ENCODE measurements around the gene HBS1L.
"Not testable (repeated sequence)": the region's sequence is repeated elsewhere in the genome, so short reads cannot be mapped to it uniquely, and the experiment has no call there.

The HBS1L gene

DNA sequence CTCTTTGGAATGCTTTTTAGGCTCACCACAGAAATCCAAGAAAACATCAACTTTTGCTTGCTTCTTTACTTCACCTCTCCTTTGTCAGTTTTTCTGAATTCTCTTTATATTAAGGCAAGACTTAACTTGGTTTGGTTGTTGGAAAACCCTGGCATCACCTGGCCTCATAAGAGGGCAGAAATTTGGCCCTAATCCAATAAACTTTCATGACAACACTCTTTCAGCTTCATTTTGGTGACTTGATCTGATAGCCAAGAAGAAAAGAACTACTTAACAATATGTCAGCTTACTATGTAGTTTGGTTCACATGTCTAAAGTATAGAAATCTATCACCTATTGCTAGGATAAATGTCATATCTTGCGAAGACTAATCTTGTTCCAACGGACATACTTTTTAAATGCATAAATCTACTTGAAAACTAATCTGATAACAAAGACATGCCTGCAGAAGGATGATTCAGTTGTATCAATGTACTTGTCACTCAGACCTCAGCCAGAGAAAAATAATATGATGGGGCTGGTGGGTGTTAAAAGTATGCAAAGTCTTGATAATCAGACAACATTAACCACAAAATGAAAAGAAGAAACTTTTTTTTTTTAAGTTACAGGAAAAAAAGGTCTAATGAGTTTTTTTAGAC is 19.3 kb upstream of the HBS1L start:
- no peak for DNase-seq (ENCODE audit: low spot score)

DNA sequence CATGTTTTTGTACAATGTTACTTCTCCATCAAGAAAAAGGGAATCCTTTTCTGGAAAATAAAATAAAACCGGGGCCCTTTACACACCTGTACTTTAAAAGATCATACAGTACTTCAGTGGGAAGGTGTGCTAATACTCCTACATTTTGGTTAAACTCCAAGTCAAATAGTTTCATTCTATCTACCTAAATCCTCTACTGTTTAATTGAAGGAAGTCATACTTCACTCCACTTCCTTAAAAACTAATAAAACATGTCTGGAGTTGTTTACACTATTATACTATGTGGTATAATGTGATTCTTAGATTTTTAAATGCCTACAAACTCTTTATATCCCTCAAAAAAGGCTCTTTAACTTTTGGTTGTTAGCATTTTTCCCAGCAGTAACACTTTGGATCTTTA is 18.6 kb upstream of the HBS1L start:
- no peak for DNase-seq (ENCODE audit: low spot score)

DNA sequence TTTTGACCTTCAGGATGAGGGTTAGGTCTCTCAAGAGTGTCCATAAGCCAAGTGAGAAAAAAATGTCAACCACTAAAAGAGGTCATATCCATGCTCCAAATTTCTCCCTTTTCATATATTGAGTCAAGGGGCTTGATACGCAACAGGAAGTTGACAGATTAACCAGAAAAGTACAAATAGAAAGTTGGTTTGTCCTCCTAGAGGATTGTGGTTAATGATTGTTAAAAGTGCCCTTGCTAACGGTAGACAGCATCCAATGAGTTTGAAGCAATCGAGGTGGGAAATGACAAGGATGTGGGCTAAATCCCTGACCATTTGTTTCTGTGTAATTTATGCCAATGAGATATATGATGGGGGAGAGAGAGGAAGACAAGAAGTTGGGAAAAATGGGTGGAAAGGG is 18.1 kb upstream of the HBS1L start:
- no peak for DNase-seq (ENCODE audit: low spot score)

DNA sequence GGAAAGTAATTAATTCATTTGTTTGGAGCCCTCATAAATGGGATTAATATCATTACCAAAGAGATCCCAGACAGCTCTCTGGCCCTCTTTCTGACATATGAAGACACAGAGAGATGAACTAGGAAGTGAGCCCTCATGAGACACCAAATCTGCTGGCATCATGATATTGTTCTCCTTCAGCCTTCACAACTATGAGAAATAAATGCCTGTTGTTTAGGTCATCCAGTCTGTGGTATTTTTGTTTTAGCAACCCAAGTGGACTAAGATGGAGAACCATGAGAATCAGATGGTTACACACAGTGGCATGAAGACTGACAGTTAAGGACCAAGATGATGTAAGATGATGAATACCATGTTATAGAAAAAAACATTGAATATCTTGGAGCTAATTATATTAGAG is 16.9 kb upstream of the HBS1L start:
- no peak for DNase-seq (ENCODE audit: low spot score)

DNA sequence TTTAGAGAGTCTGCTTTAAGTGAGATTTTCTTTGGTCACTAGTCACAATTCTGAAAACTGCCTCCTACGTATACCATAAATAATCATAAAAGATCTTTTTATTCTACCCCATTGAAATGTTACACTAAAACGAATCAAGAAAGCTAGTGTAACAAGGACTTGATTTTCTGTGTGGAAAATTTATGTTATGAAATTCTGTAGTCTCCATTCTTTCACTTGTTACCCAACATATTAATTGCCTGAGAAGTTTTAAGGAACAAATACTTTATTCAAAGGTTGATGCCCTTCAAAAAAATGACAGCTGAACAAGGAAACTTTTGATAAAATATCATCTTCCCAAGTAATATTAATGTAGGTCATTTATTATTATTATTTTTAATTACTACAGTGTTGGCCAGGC is 13.3 kb upstream of the HBS1L start:
- no peak for DNase-seq (ENCODE audit: low spot score)

DNA sequence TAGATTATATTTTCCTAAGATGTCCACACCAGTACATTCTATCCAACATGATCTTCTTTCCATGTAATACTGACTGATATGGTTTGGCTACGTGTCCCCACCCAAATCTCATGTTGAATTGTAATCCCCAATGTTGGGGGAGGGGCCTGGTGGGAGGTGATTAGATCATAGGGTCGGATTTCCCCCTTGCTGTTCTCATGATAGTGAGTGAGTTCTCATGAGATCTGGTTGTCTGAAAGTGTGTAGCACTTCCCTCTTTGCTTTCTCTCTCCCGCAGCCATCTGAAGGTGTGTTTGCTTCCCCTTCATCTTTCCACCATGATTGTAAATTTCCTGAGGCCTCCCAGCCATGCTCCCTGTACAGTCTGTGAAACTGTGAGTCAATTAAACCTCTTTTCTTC is 12.2 kb upstream of the HBS1L start:
- no peak for DNase-seq (ENCODE audit: low spot score)

DNA sequence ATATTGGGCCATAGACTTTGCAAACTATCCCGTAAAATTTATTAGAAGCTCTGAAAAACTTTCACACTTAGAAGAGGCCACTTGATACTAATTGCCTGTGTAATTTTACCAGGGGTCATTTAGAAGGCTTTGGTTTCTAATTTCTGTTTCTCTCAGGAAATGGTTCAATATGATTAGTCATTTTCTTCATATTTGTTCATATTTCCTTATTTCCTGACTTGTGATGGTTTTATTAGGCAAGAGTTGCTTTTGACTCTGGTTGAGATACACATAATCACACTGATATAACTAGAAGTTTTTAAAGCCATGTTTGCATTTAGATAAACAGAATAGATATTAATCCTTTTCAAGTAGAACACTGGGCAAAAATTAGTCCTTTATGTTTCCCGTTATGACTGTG is 11.8 kb upstream of the HBS1L start:
- DNase-seq (ENCODE audit: low spot score), result no peak

DNA sequence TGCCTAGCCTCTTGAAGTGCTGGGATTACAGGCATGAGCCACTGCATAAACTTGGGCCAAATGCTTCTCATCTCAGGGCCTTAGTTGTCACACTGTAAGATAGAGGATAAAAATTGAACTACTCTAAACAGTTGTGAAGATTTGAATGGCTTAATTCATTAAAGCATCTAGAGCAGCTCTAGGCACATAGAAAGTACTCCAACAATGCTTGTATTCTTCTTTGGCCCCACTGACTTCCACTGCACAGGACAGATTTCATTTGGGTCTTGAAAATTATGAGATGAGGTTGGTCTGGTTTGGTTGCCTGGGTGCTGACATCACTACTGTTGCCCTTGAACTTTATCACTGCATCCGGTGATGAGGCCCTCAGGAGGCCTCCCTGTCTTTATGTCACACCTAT is 10.0 kb upstream of the HBS1L start:
- no peak for DNase-seq (ENCODE audit: low spot score)

DNA sequence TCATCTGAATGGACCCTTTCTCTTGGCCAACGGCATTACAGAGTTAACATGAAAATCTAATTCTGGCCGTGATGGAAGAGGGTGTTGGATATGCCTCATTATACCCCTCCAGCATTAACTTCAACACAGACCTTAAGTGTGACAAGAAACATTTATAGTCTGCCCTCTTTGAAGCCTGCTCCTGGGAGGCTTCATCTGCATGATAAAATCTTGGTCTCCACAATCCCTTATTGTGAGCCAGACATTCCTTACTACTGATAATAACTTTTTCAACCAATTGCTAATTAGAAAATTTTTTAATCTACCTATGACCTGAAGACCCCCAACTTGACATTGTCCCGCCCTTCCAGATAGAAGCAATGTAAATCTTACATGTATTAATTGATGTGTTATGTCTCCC is 9.3 kb upstream of the HBS1L start:
- DNase-seq (ENCODE audit: low spot score), result no peak

DNA sequence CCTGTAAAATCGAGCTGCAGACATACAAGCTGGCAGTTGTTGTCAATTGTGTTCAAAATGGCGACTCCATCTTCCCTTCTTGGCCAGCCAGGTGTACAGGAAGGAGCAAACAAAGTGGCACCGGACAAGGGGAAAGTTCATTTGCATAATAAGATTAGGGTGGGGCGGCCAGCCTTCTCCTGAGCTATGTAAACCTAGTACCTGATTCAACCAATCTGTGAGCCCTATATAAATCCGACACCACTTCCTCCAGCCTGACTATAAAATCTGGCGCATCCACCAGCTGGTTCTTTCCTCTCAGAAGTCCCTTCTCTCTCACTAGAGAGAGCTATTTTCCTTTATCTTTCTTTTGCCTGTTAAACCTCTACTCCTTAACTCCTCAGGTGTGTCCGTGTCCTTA is 8.1 kb upstream of the HBS1L start:
- no peak for DNase-seq (ENCODE audit: low spot score)

DNA sequence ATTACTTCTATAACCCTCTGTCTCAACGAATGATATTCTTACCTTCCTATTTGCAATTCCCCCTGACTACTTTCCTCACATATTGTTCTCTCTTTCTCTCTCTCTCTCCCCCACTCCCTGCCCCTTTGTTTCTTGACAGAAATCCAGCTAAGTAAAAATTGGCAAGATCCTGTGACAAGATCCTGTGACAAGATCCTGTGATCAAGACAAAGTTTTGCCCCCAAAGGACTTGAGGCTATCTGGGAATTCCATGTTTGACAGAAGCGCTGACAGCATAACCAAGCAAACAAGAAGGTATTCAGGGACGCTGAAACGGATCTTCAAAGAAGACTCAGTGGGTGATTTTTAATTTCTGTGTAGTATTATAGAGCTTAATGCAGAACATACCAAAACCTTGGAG is 5.5 kb upstream of the HBS1L start:
- DNase-seq (ENCODE audit: low spot score), result no peak

DNA sequence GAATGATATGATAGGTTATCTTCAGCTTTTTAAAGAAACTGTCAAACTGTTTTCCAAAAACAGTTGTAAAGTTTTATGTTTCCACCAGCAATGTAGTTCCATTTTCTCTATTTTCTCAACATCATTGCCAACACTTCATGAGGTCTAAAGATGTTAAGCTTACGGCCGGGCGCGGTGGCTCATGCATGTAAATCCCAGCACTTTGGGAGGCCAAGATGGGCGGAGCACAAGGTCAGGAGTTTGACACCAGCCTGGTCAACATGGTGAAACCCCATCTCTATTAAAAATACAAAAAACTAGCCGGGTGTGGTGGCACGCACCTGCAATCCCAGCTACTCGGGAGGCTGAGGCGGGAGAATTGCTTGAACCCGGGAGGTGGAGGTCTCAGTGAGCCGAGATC is 3.7 kb upstream of the HBS1L start:
- not testable (repeated sequence) for DNase-seq (ENCODE audit: low spot score)

DNA sequence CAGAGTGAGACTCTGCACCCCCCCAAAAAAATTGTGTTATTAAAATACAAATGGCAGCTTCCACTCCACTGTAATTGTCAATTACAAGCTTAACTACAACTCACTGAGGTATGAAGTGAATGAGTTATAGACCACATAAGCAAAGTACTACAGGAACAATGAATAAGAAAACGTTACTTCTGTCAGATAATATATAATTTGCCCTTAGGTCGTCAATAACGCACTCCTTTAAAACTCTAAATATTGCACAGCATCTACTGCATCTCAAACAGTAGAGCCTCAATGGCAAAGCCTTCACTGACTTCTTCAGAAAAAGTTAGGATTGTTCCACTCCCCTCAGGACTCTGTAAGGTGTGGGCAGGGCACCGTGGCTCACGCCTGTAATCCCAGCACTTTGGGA is 2.0 kb upstream of the HBS1L start:
- no peak for DNase-seq (ENCODE audit: low spot score)

DNA sequence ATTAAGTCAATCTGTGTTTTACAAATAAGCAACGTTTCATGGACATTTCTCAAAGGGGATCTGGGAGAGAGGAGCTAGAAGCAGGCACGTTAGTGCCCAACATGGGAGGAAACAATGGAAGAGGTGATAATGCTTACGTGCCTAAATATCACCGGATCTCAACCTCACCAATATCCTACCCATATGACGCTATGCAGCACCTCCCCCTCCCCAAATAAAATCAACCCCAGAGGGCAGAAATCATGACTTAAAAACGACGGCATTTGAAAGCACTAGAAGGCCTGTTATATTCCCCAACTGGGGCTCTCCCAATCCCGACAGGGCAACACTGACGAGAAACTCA is 425 bp downstream of the HBS1L start:
- no peak for DNase-seq (ENCODE audit: low spot score)

DNA sequence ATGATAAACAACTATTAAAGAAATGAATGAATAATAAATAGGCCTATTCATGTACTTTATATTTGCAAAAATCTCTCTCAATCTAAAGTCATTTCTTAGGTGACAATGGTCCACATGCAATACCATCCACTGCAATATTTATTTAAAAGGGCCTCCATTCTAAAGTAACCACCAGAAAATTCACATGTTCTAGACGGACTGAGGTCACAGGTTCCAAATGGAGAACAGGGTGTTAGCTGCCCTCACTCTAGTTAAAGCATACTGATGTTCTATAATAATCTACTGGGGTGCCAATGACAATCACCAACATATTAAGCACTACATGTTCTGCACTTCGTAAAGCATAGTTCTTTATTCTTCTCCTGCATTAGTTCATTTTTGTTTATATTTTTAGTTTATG is 1.2 kb downstream of the HBS1L start:
- no peak for DNase-seq (ENCODE audit: low spot score)

DNA sequence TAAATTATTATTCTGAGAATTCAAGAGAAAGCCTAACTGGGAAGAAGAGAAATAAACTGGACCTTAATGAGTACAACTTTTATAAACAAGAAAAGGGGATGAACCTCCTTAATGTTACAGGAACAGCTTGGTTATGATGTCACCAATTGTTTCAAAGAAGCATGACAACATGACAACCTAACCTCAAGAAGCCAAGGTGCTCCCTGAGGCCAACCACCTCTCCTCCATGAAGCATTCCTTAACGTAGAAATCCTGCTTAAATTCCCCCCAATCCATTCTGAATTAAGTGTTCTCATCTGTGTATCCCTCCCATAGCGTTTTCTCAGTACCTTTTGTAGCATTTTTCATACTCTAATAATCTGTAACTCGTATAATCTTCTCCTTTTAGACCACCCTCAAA is 1.7 kb downstream of the HBS1L start:
- DNase-seq (ENCODE audit: low spot score), result no peak

DNA sequence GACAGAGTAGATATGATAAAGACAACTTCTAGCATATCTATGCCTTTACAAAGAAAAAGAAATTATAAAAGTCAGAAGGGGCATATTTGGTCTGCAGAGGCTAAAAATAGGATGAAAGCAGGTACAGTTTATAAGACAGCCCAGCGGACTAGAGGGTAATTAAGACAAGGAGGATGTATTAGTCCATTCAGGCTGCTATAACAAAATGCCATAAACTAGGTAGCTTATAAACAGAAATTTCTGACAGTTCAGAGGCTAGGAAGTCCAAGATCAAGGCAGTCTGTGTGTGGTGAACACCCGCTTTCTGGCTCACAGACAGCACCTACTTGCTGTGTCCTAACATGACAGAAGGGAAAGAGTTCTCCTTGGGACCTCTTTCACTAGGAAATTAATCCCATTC is 5.7 kb downstream of the HBS1L start:
- no peak for DNase-seq (ENCODE audit: low spot score)

DNA sequence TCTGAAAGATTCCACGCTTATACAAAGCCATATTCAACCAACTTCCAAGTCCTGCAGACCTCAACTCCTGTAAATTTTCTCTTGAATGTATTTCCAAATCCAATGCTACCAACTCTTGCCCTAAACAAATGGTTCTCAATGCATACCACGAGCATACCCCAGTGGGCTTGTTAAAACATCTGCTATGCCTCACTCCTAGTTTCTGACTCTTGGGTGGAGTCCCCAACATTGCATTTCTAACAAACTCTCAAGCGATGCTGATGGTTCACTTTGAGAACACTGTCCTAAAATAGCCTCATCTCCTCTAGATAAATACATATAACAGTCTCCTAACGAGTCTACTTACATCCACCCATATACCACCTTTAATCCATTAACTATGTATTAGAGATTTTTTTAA is 7.3 kb downstream of the HBS1L start:
- no peak for DNase-seq (ENCODE audit: low spot score)

DNA sequence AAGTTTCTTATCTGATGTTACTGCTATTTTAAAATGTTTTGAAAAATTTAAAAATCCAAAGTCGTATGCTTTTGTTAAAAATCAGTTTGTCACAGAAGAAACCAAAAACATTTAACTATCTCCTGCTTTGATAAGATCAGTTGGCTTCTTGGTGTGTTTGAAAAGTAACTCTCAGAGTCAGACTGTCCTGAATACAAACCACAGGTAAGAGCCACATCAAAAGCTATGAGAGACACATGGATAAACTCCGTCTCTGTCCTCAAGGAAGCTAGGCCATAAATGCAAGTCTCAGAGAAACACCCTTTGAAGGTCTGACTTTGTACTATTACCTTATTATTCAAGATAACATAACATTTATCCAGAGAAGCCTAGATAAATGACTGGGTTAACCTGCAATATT is 7.7 kb downstream of the HBS1L start:
- no peak for DNase-seq (ENCODE audit: low spot score)

DNA sequence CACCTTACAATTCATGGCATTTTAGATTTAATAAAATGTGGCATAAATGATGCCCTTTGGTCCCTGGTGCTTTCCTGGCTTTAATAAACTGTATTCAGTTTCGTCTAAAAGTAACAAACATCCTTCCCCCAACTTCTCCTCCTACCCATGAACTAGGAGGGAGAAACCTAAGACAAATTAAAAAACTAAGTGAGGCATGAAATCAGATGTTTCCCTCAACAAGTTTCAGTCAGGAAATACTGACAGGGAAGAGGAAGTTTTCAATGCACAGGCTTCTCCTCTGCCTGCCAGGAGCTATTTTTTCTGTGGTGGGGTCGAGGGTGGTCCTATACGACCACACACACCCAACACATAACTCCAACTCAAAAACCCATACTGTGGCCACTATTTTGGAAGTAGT is 10.0 kb downstream of the HBS1L start:
- no peak for DNase-seq (ENCODE audit: low spot score)

DNA sequence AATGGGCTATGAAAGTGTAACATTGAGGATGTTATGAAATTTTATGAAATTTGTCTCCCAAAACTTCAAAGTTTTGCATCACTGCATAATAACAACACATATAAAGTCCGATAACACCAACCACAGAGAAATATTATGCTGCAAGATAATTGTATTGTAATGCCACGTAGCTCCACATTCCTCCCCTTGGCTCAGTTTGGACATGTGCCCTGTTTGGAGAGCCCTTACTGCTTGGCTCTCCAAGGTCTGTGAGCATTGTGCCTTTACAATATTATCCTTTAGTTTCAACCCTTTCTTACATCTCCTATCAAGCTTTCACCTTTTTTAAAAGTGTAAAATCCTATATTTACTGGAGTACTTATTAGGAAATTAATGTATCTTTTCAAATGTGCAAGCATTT is 10.8 kb downstream of the HBS1L start:
- no peak for DNase-seq (ENCODE audit: low spot score)

DNA sequence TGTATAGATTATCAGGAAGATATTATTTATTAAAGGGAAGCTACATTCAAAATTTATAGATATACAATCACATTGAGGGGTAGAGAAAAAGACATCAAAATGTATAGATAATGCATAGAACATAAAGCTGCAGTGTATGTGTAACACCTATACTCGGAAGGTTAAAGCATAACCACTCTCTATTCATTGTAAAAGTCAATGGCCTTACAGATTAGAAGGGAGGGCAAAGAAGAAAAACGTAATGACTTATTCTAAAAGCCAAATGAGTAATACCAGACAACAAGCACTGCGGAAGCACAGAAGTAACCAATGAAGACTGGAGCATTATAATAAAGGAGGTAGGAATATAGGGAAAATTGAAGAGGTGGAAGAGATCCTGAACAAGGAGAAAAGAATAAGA is 11.3 kb downstream of the HBS1L start:
- no peak for DNase-seq (ENCODE audit: low spot score)

DNA sequence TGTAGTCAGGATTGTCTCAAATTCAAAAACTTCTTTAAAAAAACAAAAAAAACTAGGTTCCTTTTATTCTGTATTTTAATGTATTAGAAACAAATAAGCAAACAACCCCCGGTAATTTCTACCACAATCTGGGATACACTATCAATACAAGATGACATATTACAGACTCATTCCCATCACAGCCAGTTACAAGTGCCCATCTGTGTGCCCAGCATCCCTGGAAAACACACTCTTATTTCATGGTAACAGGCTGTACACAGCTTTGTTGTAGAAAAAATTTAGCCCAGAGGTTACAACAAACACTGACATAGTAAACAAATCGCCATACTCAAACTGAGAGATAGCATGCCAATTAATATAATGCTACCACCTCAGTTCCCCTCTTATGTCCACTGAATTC is 16.3 kb downstream of the HBS1L start:
- no peak for DNase-seq (ENCODE audit: low spot score)

DNA sequence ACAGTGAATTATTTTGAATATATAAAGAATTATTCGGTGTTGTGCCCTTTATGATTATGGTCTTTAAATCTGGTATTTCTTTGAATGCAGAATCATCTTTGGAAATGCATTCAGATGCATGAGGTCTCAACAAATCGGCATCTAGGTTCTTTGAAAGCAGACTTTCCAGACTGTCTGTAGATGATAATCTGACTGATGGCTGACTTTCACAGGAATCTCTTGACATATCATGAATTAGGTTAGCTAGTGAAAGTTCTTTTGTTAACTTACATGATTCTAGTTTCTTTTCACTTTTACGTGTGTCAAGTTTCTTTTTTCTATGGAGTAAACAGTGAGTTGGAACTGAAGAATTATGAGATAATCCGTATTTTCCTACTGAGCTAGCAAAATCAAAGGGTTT is 17.1 kb downstream of the HBS1L start:
- DNase-seq (ENCODE audit: low spot score), result no peak

DNA sequence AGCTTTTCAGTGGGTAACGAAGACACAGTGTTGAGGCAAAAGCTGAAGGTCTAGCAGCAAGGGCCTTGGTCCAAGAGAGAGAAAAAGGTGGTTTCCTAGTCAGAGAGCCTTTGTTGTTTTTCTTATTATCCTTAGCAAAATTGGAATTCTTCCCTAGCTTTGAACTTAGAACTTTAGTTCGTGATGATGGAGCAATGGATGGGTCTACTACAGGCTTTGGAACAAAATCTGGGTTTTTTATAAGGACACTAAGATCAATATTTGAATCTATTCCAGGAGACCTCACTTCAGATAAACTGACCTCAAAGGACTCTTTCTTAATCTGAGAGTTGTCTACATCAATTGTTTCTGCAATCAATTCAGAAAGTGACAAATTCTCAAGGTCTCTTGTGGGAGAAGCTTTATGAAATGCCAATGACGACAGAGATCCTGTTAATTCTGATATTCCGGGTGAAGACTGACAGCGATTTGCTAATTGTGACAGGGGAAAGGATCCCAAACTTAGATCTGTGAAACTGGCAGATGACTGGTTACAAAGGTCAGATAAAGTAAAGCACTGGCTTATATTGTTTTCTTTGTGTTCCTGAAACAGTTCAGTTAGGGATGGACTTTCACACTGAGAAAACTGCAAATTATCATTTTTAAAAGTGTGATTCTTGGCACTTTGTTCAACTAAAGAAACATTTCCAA is 17.7 kb downstream of the HBS1L start:
- no peak for DNase-seq (ENCODE audit: low spot score)
